Natural killer cell treated with Interleukin-12 subunit alpha and Interleukin-12 subunit beta and Interleukin-15 and Interleukin-18, amount 100 ng/mL, for 72 hours (primary cell): ENCODE data around the gene PAXIP1. TPM values are rescaled to one million over a fixed set of nuclear protein-coding genes. Genes with fewer than 3 reads are reported as not detected.
A peak's percentile ranks its signal among the peaks of the same experiment; 100 is the strongest.

Source experiments
- ATAC-seq, 2 donors: fragments of 150-1000 bp; cut with Tn5 transposase in 1 of 2; sonication (Bioruptor Pico), chemical (Tn5 transposase) in 1 of 2; 2 replicates each; pipeline ENCODE4 v1.10.0; 2021
- DNase-seq: peaks from one replicate; pipeline ENCODE4 v3.0.0; 2022; ENCODE audit warnings: low spot score
- H3K27ac Mint-ChIP-seq, 2 donors: 1 replicate in 1 of 2; 2 replicates in 1 of 2; pipeline ENCODE4 v1.8.0; 2022; ENCODE audit warnings: mixed read lengths in 2 of 2, mild to moderate bottlenecking in 1 of 2, moderate library complexity in 1 of 2
- H3K27me3 Mint-ChIP-seq, 2 donors: 1 replicate in 1 of 2; 2 replicates in 1 of 2; pipeline ENCODE4 v1.8.0; 2022; ENCODE audit warnings: mixed read lengths in 2 of 2
- H3K36me3 Mint-ChIP-seq: one replicate; pipeline ENCODE4 v1.8.0; 2022; ENCODE audit warnings: mixed read lengths
- H3K4me1 Mint-ChIP-seq, 2 donors: 1 replicate in 1 of 2; 2 replicates in 1 of 2; pipeline ENCODE4 v1.8.0; 2022; ENCODE audit warnings: low read depth in 2 of 2, mixed read lengths in 2 of 2, mild to moderate bottlenecking in 1 of 2
- H3K4me3 Mint-ChIP-seq: one replicate; pipeline ENCODE4 v1.8.0; 2022; ENCODE audit warnings: mixed read lengths
- H3K9me3 Mint-ChIP-seq: 2 replicates; pipeline ENCODE4 v1.8.0; 2022; ENCODE audit warnings: mixed read lengths
- total RNA-seq, 2 donors: library from RNA; stranded (reverse); gene quantifications; one replicate each; pipeline ENCODE4 v1.2.3, GENCODE V29; 2022

Gene PAXIP1
- total RNA-seq, 2 donors from 2014 or later, result 19.3 to 33.4 TPM

- Mint-ChIP-seq H3K4me1 (peaks cover 0 to 7% of the 10 kb centered on the region in 2 donors), H3K36me3 (no peaks in the 10 kb centered on the region), H3K27ac (no peak overlapping the region), H3K9me3 (peaks cover 4% of the 10 kb centered on the region), H3K27me3 (peaks cover 0 to 15% of the 10 kb centered on the region in 2 donors), H3K4me3 (no peak overlapping the region)
- DNase-seq, result no peak
- no peak for ATAC-seq
Measured at GRCh38 chr7:154910125-154910524, 92.8 kb downstream of the PAXIP1 start.

GRCh38 chr7:154909241-154910105 is 93.5 kb downstream of the PAXIP1 start:
- H3K27ac Mint-ChIP-seq, result no peak overlapping the region
- peaks cover 0 to 13% of the 10 kb centered on the region in 2 donors for H3K27me3 Mint-ChIP-seq
- H3K9me3 Mint-ChIP-seq, result peaks cover 4% of the 10 kb centered on the region
- ATAC-seq (no peak), DNase-seq (no peak)
- peaks cover 0 to 5% of the 10 kb centered on the region in 2 donors for H3K4me1 Mint-ChIP-seq
- no peak overlapping the region for H3K4me3 Mint-ChIP-seq
- no peaks in the 10 kb centered on the region for H3K36me3 Mint-ChIP-seq

GRCh38 chr7:154907651-154908620 is 95.0 kb downstream of the PAXIP1 start:
- DNase-seq, result no peak
- Mint-ChIP-seq H3K36me3 (no peaks in the 10 kb centered on the region), H3K9me3 (peaks cover 4% of the 10 kb centered on the region), H3K4me1 (no peaks in the 10 kb centered on the region), H3K4me3 (peak overlapping the region; percentile 28), H3K27ac (no peak overlapping the region), H3K27me3 (peaks cover 0 to 9% of the 10 kb centered on the region in 2 donors)
- ATAC-seq, result no peak

- H3K4me1 Mint-ChIP-seq, result no peaks in the 10 kb centered on the region
- no peak overlapping the region for H3K27ac Mint-ChIP-seq
- peaks cover 0 to 6% of the 10 kb centered on the region in 2 donors for H3K27me3 Mint-ChIP-seq
- H3K36me3 Mint-ChIP-seq, result no peaks in the 10 kb centered on the region
- peaks cover 4% of the 10 kb centered on the region for H3K9me3 Mint-ChIP-seq
- no peak for DNase-seq
- no peak overlapping the region for H3K4me3 Mint-ChIP-seq
- ATAC-seq, result no peak
Measured at GRCh38 chr7:154906736-154907355, 96.1 kb downstream of the PAXIP1 start.

DNA sequence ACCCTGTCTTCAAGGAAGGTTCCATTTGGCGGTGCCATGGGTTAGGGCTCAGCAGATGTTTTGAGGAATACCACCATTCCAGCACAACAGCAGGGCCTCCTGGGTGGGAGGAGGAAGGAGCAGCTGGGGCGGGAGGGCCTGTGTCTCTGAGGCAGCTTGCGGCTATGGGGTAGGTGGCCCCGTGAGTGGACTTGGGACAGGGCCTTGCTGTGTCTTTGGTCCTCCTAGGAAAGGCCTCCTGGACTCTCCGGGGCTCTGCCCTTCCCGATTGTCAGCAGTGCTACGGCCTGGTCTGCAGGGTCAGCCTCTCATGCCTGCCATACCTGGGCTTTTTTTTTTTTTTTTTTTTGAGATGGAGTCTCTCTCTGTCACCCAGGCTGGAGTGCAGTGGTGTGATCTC is 96.7 kb downstream of the PAXIP1 start:
- H3K9me3 Mint-ChIP-seq, result peaks cover under 1% of the 10 kb centered on the region
- H3K4me1 Mint-ChIP-seq, result no peaks in the 10 kb centered on the region
- DNase-seq (no peak), ATAC-seq (no peak)
- H3K36me3 Mint-ChIP-seq, result no peaks in the 10 kb centered on the region
- H3K27me3 Mint-ChIP-seq, result peaks cover 0 to 3% of the 10 kb centered on the region in 2 donors
- H3K27ac Mint-ChIP-seq, result no peak overlapping the region
- no peak overlapping the region for H3K4me3 Mint-ChIP-seq

GRCh38 chr7:154905615-154906014 is 97.3 kb downstream of the PAXIP1 start:
- H3K4me3 Mint-ChIP-seq, result no peak overlapping the region
- no peaks in the 10 kb centered on the region for H3K9me3 Mint-ChIP-seq
- no peak overlapping the region for H3K27ac Mint-ChIP-seq
- DNase-seq (peak; percentile 32), ATAC-seq (no peak)
- no peaks in the 10 kb centered on the region for H3K4me1 Mint-ChIP-seq
- peaks cover 0 to 3% of the 10 kb centered on the region in 2 donors for H3K27me3 Mint-ChIP-seq
- H3K36me3 Mint-ChIP-seq, result no peaks in the 10 kb centered on the region

GRCh38 chr7:154905146-154905545 is 97.8 kb downstream of the PAXIP1 start:
- DNase-seq (peak; percentile 10), ATAC-seq (no peak)
- no peaks in the 10 kb centered on the region for H3K9me3 Mint-ChIP-seq
- H3K27ac Mint-ChIP-seq, result no peak overlapping the region
- no peak overlapping the region for H3K4me3 Mint-ChIP-seq
- no peaks in the 10 kb centered on the region for H3K4me1 Mint-ChIP-seq
- peaks cover 0 to 3% of the 10 kb centered on the region in 2 donors for H3K27me3 Mint-ChIP-seq
- no peaks in the 10 kb centered on the region for H3K36me3 Mint-ChIP-seq

DNA sequence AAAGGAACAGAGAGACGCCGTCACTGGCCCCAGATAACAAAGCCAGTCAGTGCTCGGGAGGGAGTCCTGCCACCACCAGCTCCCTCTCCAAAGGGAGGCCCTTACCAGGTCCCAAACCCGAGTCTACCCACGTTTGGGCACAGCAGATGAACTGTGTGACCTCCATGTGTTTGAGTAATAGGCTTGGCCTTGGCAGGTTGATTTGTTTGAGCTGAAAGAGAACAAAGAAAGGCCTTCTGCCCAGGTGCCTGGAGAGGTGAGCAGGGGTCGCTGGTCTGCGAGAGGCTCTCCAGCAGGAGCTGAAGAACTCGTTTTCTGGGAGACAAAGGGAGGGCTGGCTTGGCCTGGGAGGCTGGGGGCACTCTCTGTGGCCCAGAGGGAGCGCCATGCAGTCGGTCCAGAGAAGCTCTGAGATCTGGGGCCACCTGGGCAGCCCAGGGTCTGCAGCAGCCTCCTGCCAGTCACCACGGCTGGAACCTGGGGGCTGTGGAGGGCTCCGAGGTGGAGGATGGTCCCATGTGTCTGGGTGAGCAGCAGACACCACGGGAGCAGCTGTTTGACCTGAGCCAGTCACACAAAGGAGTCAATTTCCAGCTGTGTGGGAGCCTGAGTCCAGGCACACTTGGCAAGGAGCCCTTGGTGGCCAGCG is 99.7 kb downstream of the PAXIP1 start:
- no peak overlapping the region for H3K4me3 Mint-ChIP-seq
- DNase-seq (peak; percentile 13), ATAC-seq (no peak)
- H3K36me3 Mint-ChIP-seq, result no peaks in the 10 kb centered on the region
- no peak overlapping the region for H3K27ac Mint-ChIP-seq
- H3K9me3 Mint-ChIP-seq, result no peaks in the 10 kb centered on the region
- no peaks in the 10 kb centered on the region for H3K4me1 Mint-ChIP-seq
- H3K27me3 Mint-ChIP-seq, result no peaks in the 10 kb centered on the region

GRCh38 chr7:154902600-154903082 is 100.3 kb downstream of the PAXIP1 start:
- H3K27ac Mint-ChIP-seq, result no peak overlapping the region
- no peaks in the 10 kb centered on the region for H3K36me3 Mint-ChIP-seq

DNA sequence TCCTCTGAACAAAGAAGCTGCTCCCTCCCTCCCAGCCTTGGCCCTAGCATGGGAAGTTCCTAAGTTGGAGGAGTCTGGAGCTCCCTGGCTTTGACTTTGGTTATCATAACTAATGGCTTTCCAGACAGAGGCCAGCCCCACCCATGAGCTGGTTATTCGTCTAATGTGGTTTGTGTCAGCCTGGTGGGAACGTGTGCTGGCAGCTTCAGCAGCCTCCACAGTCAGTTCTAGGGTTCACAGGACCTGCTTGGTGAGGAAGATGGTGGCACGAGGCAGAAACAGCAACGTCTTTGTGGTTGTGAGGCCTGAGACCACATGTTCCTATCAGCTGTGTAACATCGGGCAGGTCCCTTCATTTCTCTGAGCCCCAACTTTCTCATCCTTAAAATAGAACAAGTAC is 103.1 kb downstream of the PAXIP1 start:
- H3K36me3 Mint-ChIP-seq, result no peaks in the 10 kb centered on the region
- H3K4me1 Mint-ChIP-seq, result no peaks in the 10 kb centered on the region
- H3K27ac Mint-ChIP-seq, result no peak overlapping the region

More at GRCh38 chr7:154902600-154903082, 100.3 kb downstream of the PAXIP1 start:
- H3K4me1 Mint-ChIP-seq, result no peaks in the 10 kb centered on the region
- DNase-seq (peak; percentile 44), ATAC-seq (no peak)
- H3K27me3 Mint-ChIP-seq, result no peaks in the 10 kb centered on the region
- H3K9me3 Mint-ChIP-seq, result no peaks in the 10 kb centered on the region
- no peak overlapping the region for H3K4me3 Mint-ChIP-seq

DNA sequence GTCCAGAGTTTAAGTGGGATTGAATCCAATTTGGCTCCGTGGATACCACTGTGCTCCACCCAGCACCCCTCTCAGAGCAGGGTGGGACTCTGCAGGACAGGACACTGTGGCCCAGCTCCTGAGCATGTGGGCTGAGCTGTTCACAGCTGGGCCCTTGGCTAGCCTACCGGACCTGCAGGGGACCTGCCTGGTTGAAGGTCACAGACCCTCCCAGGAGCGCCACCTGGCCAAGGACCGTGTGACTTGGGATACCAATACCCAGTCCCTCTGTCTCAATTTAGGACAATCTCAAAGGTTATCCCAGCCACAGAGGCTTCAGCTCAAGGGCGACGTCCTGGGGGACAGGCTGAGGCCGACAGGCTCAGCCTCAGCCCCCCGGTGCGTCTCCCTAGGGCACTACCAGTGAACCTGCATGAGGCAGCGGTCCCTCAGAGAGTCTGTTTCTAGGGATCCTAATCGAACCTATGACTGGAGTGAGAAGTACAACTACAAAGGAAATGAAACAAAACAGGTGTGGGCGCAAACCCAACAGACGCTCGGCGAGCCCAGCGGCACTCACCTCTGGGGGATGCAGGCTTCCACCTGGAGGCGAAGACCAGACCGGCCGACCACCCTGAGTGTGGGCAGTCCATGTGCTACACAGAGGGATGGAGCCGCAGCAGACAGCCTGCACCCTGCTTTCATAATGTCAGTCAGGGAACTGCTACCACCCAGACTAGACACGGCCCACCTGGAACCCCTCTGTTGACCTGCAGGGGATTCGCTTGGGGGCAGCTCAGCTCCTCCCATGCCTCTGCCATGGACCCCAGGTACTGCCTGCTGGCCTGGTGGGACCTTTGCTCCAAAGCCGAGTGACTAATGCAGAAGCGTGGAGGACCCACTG is 103.7 kb downstream of the PAXIP1 start:
- H3K27ac Mint-ChIP-seq, result no peak overlapping the region
- no peaks in the 10 kb centered on the region for H3K27me3 Mint-ChIP-seq
- no peak overlapping the region for H3K4me3 Mint-ChIP-seq
- ATAC-seq, result peak in 1 of 2 donors; percentile 24
- H3K4me1 Mint-ChIP-seq, result no peaks in the 10 kb centered on the region
- no peaks in the 10 kb centered on the region for H3K9me3 Mint-ChIP-seq
- no peak for DNase-seq
- H3K36me3 Mint-ChIP-seq, result no peaks in the 10 kb centered on the region

More for the DNA sequence above, 103.1 kb downstream of the PAXIP1 start:
- Mint-ChIP-seq H3K4me3 (no peak overlapping the region), H3K27me3 (no peaks in the 10 kb centered on the region), H3K9me3 (no peaks in the 10 kb centered on the region)
- DNase-seq, result no peak
- no peak for ATAC-seq

- Mint-ChIP-seq H3K4me3 (no peak overlapping the region), H3K36me3 (no peaks in the 10 kb centered on the region), H3K9me3 (no peaks in the 10 kb centered on the region), H3K4me1 (no peaks in the 10 kb centered on the region), H3K27me3 (no peaks in the 10 kb centered on the region), H3K27ac (no peak overlapping the region)
- ATAC-seq, result no peak
- no peak for DNase-seq
Measured at GRCh38 chr7:154896076-154896475, 106.8 kb downstream of the PAXIP1 start.
